Hindlimb muscle (tissue), 1 donor: ENCODE measurements around the gene OXSR1. TPM values are rescaled to one million over a fixed set of nuclear protein-coding genes. Genes with fewer than 3 reads are reported as not detected.
"Not testable (repeated sequence)": the region's sequence is repeated elsewhere in the genome, so short reads cannot be mapped to it uniquely, and the experiment has no call there.

Source experiments
- DNase-seq: peaks from one replicate; pipeline ENCODE4 v3.0.0-alpha.2; 2013
- polyA plus RNA-seq: library from polyadenylated mRNA; unstranded; fragments of 120-200 nt; gene quantifications from one replicate; pipeline ENCODE4 v1.2.1, GENCODE V29; 2013; ENCODE audit not compliant: insufficient read length

OXSR1 gene
- polyA plus RNA-seq, 1 donor: 33.6 TPM

DNA sequence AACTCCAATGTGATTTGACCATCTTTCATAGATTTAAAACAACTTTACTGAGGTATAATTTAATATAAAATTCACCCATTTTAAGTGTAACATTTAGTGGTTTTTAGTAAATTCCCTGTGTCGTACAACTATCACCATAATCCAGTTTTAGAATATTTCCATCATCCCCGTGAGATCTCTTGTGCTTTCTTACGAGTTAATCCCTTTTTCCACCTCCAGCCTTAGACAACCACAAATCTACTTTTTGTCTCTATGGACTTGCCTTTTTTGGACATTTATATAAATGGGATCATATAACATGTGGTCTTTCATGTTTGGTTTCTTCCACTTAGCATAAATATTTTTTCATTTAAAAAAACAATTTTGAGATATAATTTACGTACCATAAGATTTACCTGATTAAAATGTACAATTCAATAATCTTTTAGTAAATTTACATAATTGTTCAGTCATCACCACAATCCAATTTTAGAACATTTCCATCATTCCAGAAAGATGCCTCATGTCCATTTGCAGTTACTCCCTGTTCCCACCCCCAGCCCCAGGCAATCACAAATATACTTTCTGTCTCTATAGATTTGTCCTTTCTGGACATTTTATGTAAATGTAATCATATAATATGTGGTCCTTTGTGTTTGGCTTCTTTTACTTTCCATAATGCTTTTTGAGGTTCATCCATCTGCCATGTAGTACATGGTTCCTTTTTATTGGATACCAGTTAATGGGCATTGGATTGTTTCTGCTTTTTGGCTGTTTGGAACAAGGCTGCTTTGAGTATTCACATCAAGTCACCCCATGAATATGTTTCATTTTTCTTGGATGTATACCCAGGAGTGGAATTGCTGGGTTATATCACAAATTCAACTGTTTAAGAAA, 3.1 kb downstream of the OXSR1 start:
- DNase-seq: no peak

DNA sequence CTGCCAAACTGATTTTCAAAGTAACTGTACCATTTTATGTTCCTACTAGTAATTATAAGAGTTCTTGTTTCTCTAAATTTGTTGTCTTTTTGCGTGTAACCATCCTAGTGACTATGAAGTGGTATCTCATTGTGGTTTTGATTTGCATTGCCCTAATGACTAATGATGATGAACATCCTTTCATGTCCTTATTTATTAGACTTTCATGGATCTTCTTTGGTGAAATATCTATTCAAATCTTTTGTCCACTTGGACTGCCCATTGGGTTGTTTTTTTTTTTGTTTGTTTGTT, 3.6 kb downstream of the OXSR1 start:
- no peak for DNase-seq

DNA sequence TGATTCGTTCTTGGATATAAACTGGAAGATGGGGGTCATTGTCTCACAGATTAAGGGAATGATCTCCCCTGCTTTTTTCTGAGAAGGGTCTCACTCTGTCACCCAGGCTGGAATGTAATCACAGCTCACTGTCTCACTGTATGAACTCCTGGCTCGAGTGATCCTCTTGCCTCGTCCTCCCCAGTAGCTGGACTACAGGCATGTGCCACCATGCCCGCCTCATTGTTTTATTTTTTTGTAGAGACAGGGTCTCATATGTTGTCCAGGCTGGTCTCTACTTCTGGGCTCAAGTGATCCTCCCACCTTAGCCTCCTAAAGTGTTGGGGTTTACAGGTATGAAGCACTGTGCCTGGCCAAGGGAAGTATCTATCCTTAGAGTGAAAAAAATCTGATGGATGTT, 5.4 kb downstream of the OXSR1 start:
- DNase-seq: no peak

DNA sequence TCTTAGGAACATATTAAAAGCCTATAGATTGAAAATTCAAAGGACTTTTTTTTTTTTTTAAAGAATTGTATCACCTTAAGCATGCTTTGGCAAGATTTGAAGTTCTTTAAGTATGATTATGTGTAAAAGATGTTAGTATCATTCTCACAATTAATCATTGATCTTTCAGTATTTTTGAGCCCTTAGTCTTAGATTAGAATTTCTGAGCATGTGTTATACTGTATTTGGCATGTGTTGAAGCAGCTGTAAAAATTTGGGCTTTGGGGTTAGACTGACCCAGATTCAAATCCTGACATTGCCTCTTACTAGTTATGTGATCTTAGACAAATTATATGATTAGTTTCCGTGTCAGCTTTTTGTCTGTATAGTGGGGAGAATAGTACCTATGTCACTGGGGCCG, 6.3 kb downstream of the OXSR1 start:
- no peak for DNase-seq

DNA sequence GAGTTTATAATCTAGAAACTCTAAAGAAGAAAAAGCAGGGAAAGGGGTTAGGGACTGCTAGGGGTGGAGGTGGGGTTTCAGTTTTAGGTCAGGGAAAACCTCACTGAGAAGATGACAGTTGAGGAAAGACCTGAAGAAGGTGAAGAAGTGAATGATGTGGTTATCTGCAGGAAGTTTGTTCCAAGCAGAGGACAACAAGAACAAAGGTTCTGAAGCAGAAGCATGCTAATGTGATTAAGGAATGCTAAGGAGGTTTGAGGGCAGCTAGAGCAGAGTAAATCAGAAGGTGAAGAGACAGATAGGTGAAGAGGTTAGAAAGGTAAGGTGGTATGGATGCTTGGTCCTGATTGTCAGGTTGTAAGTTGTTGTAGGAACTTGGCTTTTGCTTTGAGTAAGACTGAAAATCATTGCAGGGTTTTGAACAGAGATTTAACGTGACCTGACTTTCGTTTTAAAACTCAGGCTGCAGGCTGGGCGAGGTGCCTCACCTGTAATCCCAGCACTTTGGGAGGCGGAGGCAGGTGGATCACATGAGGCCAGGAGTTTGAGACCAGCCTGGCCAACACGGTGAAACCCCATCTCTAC, 8.6 kb downstream of the OXSR1 start:
- DNase-seq: no peak

DNA sequence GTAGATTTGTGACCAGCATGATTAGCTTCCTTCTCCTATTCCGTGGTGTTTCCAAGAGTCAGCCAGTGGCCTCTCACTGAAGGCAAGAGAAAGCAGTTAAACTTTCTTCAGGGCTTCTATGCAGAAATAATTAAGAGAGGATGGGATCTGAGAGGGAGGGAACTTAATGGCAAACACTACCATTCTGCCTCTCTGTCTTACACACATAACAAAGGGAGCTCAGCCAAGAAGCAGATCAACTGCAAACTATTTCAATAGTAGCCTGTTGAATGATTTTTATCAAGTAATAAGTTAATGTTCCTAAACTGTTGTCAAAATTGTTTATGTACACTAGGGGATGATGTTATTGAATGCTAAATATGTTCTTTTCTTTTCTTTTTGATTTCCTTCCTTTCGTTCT, 11.8 kb downstream of the OXSR1 start:
- no peak for DNase-seq

DNA sequence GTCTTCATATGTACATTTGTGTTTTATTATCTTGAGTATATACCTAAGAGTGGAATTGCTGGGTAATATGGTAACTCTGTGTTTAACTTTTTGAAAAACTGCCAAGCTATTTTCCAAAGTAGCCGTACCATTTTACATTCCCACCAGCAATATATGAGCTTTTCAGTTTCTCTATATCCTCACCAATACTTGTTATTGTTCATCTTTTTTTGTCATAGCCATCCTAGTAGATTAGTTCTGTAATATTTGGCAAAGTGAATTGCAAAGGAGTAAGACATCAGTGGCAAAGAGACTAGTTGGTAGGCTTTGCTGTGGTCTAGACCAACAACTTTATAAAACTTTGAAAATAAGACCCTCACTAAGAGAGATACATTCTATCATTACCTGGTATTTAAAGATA, 21.4 kb downstream of the OXSR1 start:
- DNase-seq: no peak

DNA sequence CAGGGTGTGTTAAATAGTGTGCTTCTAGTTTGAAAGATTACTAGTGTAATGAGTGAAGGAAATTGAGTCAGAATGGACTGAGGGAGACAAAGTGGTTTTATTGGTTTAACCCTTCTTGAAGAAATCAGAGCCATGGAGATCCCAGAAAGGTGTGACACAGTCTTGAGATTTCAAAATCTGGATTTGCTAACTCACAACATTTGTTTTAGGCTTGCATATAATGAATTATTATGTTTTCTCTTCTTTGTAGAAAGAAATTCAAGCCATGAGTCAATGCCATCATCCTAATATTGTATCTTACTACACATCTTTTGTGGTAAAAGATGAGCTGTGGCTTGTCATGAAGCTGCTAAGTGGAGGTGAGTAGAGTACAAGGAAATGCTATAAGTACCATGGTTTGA, 25.1 kb downstream of the OXSR1 start:
- DNase-seq: no peak

DNA sequence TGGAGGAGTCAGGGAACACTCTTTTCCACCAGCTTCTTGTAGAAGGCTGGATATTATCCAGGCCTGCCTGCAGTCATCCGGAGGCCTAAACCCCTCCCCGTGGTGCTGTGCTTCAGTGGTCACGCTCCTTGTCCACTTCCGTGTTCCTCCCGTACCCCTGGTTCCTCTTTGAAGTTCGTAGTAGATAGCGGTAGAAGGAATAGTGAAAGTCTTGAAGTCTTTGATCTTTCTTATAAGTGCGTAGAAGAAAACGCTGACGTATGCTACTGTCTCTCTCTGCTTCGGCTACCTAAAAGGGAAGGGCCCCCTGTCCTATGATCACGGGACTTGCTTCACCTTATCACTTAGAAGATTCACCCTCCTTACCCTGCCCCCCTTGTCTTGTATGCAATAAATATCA, 37.6 kb downstream of the OXSR1 start:
- DNase-seq: not testable (repeated sequence)

DNA sequence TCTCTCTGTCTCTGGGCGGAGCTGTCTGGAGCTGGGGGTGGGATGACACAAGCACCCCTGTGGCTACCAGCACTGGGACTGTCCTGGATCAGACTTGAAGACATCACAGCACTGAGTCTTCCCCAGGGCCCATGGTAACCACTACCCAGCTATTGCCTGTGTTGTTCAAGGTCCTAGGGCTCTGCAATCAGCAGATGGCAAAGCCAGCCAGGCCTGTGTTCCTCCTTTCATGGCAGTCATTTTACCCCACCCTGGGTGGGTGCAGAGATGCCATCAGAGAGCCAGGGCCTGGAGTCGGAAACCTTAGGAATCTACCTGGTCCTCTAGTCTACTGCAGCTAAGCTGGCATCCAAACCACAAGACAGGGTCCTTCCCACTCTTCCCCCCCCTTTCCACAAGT, 38.4 kb downstream of the OXSR1 start:
- no peak for DNase-seq

DNA sequence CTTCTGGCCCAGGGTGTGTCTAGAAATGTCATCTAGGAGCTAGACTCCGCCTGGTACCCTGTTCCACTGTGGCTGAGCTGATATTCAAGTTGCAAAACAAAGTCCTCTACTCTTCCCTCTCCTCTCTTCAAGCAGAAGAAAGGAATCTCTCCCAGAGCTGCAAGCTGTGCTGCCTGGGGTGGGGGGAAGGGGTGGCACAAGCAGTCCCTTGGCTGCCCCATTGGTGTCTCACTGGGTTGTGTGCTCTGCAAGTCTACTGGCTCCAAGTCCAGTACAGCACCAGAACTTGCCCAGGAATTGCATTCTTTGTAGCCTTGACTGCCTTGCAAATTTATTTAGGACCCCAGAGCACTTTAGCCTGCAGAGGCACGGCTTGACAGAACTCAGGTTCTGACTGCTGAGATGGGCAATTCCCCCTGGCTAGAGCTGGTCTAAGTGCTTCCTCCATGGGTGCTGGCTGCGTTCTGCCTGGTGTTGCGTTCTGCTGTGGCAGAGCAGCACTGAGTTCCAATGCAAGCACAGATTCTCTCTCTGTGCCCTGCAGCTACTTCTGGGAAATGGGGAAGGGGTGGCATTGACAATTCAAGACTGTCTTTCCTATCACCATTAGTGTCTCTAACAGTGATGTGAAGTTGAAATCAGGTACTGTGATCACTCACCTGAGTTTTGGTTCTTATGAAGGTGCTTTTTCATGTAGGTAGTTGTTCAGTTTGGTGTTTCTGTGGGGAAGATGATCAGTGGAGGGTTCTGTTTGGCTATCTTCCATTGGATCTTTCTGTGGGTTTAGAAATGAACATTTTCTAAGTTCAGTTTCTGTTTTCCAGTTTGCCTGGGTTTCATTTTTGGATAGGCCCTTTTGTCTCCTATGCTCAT, 39.5 kb downstream of the OXSR1 start:
- no peak for DNase-seq

DNA sequence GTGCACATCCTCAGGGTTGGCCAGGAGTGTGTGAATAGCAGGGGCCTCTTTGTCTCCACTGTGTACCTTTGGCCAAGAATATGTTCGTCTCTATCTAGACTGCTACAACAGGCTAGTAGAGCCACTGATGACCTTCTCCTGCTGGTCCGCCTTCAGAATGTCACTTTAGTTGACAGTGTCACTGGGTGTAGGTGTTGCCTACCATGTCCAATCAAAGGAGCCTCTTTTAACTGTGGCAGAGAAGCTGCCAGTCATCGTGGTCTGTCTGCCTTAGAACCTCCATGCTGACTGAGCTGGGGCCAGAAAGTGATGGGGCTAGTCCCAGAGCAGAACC, 40.1 kb downstream of the OXSR1 start:
- no peak for DNase-seq

DNA sequence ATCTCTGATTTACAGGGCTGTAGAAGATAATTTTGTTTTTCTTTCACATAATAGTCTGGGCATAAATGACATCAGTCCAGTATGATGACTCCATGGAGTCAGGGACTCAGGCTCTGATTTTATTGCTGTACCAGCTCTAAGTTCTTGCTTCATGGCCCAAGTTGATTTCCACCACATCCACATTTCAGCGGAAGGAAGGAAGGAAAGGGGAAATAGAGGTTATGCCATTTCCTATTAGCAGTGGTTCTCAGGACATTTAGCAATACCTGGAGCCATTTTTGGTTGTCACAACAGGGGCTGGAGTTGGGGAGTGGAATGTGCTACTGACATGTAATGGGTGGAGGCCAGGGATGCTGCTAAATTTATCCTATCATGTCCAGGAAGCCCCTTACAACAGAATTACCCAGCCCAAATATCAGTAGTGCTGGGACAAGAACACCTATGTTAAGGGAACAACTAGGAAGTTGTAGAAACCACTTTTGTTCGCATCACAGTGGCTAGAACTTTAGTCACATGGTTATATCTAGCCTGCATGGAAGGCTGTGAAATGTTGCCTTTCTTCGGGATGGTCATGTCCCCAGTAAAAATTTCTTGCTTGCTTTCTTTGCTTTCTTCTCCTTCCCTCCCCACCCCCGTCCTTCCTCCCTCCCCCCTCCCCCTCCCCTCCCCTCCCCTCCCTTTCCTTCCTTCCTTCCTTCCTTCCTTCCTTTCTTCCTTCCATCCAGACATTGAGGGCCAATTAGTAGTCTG, 42.1 kb downstream of the OXSR1 start:
- no peak for DNase-seq

DNA sequence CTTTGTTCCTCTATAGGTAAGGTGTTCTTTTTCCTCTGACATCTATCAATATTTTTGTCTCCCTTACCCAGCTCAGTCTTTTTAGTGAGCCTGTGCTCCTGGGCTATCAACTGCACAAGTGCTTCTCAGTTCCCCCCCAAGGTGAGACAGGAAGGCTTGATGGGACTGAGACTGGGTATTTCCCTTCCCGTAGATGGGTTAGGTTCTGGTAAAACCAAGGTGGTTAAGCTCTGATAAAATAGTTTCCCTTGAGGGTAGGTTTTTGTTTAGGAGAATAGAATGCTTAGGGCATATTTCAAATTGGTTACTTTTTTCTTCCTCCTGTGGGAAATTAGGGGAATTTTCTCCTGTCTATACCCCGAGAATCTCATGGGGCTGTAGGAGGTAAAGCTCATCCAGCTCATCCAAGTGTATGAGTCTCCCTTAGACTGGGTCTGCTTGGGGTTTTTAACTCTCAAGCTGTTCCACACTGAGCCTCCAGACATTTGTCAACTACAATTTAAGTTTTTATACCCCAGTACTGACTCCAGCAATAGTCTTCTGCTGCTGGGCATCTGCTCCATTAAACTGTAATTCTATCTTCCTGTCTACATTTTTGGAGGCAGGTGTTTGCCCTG, 44.9 kb downstream of the OXSR1 start:
- DNase-seq: no peak

DNA sequence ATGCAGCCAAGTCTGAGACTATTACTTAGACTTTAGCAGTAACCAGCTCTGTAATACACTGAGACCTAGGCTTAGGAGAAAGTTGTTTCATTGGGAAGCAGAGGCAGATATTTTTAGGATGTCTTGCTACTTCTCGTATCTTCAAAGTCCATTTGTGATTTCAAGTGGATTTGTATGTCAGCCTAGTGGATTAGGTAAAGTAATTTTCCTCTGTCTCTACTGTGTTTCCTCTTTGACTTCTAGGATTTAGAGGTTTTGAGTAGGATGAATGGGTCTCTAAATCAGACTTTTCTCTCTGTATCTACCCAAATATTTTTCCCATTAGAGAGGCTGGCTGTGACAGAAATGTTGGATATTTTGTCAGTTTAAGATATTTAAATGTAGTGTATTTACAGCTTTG, 46.8 kb downstream of the OXSR1 start:
- no peak for DNase-seq

DNA sequence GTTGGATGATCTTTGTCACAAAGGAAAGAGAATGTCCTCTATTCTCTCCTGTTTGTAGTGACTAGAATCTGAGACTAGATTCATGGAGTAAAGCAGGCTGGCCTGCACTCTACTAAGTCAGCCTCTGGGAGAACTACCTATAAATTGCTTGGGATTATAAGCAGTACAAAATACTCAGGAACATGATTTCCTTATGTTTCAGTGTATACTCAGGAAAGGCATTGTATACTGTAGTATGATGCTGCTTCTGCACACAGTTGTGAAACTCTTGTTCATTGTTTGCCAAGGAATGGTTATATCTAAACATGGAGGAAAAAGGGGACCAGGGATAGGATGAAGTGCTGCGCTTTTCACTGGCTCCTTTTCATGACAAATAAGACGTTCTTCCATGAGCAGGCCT, 49.2 kb downstream of the OXSR1 start:
- DNase-seq: no peak

DNA sequence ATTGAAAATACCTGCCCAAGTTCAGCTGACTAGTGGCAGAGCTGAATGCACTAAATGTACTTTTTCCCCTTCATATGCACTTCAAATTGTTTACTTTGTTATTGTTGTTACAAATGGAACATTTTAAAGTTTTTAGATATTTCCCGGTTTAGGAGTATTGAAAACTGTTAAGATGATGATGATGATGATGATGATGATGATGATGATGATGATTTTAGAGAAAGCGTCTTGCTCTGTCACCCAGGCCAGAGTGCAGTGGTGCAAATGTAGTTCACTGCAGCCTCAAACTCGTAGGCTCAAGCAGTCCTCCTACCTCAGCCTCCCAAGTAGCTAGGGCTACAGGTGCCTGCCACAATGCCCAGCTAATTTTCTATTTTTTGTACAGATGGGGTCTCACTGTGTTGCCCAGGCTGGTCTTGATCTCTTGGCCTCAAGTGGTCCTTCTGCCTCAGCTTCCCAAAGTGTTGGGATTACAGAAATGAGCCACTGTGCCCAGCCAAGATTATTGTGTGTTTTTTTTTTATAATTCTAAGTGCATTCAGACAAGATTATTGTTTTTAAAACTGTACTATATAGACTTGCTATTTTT, 54.4 kb downstream of the OXSR1 start:
- DNase-seq: no peak

DNA sequence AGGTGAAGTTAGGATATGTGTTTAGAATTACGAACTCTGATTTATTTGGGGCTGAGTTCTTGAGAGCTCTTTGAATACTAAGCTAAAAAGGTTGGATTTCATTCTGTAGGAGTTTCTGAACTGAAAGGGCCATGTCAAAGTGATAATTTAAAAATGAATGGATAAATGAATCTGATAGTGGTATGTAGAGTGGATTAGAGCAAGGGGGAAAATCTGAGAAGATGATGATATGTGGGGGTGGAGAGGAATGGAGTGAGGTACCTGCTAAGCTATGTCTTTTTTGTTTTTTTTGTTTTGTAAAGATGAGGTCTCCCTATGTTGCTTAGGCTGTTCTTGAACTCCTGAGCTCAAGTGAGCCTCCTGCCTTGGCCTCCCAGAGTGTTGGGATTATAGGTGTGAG, 55.7 kb downstream of the OXSR1 start:
- DNase-seq: no peak

DNA sequence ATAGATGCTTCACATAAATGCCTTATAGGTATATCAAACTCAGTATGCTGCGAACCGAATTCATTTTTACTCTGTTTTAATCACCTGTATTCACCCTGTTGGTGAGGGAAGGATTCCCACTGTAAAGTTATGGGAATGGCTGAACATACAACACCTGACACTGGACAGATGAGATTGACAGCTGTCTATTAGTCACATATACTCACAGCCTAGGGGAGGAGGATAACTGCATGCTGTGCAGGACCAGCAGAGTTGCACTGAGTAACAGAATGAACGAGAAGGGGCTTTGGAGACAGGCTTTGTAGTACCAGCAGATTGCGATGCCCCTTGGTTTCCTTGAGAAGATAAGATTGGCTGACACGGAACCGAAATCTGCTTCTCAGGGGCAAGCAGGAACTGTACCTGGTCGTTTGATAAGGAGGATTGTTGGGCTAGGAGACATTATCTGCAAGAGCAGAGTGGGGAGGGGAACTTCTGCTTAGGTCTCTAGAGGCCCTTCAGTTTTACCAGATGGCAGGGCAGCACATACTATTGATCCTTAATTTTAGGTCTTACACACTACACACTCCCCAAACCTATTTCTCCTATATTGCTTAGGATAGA, 56.8 kb downstream of the OXSR1 start:
- DNase-seq: no peak

DNA sequence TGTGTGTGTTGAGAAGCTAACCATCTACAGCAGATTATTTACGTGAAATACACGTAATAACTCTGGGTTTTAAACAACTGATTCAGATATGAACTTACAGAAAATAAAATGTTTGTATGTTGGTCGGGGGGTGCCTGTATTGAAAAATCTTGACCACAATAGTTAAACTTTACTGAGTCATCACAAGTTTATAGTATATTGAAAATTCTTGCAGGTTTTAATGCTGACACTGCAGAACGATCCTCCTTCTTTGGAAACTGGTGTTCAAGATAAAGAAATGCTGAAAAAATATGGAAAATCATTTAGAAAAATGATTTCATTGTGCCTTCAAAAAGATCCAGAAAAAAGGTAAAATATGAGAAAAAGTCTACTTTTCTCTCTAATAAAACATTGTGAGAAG, 59.0 kb downstream of the OXSR1 start:
- DNase-seq: no peak

DNA sequence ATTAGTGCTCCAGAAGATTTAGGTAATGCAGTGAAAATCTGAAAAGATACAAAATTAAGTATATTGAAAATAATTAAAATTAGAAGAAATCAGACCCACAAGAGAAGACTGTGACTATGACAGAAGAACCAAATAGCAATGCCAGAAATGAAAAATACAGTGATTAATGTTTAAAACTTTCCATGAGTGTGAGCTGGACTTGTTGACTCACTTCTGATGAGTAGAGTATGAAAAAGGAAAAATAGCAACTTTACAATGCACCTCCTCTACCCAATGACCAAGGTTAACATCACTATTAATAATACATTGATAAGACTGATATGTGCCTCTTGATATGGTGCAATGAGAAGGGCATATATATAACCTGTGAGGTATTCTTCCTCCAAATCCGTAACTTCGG, 60.9 kb downstream of the OXSR1 start:
- DNase-seq: no peak

DNA sequence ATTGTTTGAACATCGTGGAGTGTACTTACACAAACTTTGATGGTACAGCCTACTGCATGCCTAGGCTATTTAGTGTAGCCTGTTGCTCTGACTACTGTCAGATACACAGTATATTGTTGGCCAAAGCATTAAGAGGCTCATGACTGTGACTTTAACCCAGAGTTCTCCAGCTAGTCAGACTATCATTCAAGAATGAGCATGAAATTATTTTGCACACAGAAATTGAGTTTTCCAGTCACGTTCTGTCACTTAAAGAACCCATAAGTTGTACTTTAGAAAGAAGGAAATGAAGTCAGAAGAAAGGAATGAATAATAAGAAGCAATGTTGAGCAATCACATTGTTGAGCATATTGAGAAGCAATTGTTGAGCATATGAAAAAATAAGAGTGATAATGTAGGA, 62.7 kb downstream of the OXSR1 start:
- DNase-seq: no peak
